GM12878 (cell line): ENCODE results near the gene FAM114A1. TPM values are rescaled to one million over a fixed set of nuclear protein-coding genes. Genes with fewer than 3 reads are reported as not detected.

Experiments
- ASH2L ChIP-seq: fragments of 300-600, 200-600 bp; sonication (generic); IDR thresholded peaks from 2 replicates; pipeline ENCODE4 v1.6.1; 2017; ENCODE audit warnings: low read depth, mild to moderate bottlenecking, borderline replicate concordance
- ATF7 ChIP-seq: fragments of 450-650 bp; IDR thresholded peaks from 2 replicates; pipeline ENCODE4 v1.6.1; 2016; ENCODE audit warnings: low read depth, mild to moderate bottlenecking
- BCL3 ChIP-seq: IDR thresholded peaks from 2 replicates; pipeline ENCODE4 v1.6.1; 2011; ENCODE audit warnings: borderline replicate concordance, low read depth, mild to moderate bottlenecking, moderate library complexity, low read length; ENCODE audit not compliant: insufficient read depth, poor library complexity, severe bottlenecking
- CHD1 ChIP-seq: IDR thresholded peaks from 2 replicates; pipeline ENCODE4 v1.6.1; 2012; ENCODE audit warnings: low read depth, low read length, improper control_type of control experiment
- MAX ChIP-seq: IDR thresholded peaks from 2 replicates; pipeline ENCODE4 v1.6.1; 2012; ENCODE audit warnings: low read depth, low read length, improper control_type of control experiment
- MYC ChIP-seq: IDR thresholded peaks from 2 replicates; pipeline ENCODE4 v1.6.1; 2011; ENCODE audit warnings: mild to moderate bottlenecking, low read length, moderate library complexity, inconsistent platforms; ENCODE audit not compliant: insufficient read depth, insufficient replicate concordance, insufficient read length, severe bottlenecking
- PML ChIP-seq: IDR thresholded peaks from 2 replicates; pipeline ENCODE4 v1.6.1; 2012; ENCODE audit warnings: low read length, inconsistent platforms
- RELB ChIP-seq: fragments of 450-650 bp; IDR thresholded peaks from 2 replicates; pipeline ENCODE4 v1.6.1; 2017; ENCODE audit warnings: low read depth, mild to moderate bottlenecking, moderate library complexity
- SP1 ChIP-seq: IDR thresholded peaks from one replicate; pipeline ENCODE4 v1.6.1; 2011; ENCODE audit warnings: low read depth, low read length
- SRF ChIP-seq, 2 experiments: IDR thresholded peaks; 2 replicates each; pipeline ENCODE4 v1.6.1; 2011; ENCODE audit warnings: low read depth in 2 of 2, low read length in 2 of 2, mild to moderate bottlenecking in 1 of 2, moderate library complexity in 1 of 2
- USF2 ChIP-seq: IDR thresholded peaks from 2 replicates; pipeline ENCODE4 v1.6.1; 2011; ENCODE audit warnings: low read depth, low read length, improper control_type of control experiment, borderline replicate concordance
- ZBTB11 ChIP-seq: fragments of 450-650 bp; formaldehyde crosslinking; IDR thresholded peaks from 2 replicates; pipeline ENCODE4 v1.5.0; 2022; ENCODE audit warnings: mild to moderate bottlenecking, missing genetic modification characterization
- ZBTB40 ChIP-seq: fragments of 450-650 bp; IDR thresholded peaks from 2 replicates; pipeline ENCODE4 v1.6.1; 2016; ENCODE audit warnings: mild to moderate bottlenecking, moderate library complexity, borderline replicate concordance
- ZNF274 ChIP-seq: IDR thresholded peaks from one replicate; pipeline ENCODE4 v1.8.0; 2011; ENCODE audit not compliant: insufficient read length, insufficient read depth
- ZZZ3 ChIP-seq: IDR thresholded peaks from 2 replicates; pipeline ENCODE4 v1.6.1; 2011; ENCODE audit warnings: low read depth; ENCODE audit not compliant: control insufficient read depth, insufficient read length
- polyA plus RNA-seq, 11 experiments: library from polyadenylated mRNA; depleted of rRNA in 4 of 11; unstranded in 6 of 11; stranded (reverse) in 5 of 11; fragments of >200 nt; fragmentation: Nextera tagmentation in 4 of 11; fragmentation: Illumina TruSeq in 1 of 11; extraction: Ambion mirVana in 4 of 11; extraction: Trizol in 1 of 11; gene quantifications; 1 replicate in 1 of 11; 2 replicates in 10 of 11; pipeline versions ENCODE4 v1.2.1 to v1.2.3, GENCODE V29; 2011 to 2016; ENCODE audit warnings: inconsistent platforms in 2 of 11, missing spikeins in 2 of 11, low read depth in 1 of 11
- total RNA-seq, 4 experiments: library from RNA; depleted of rRNA in 3 of 4; stranded (reverse); fragments of >200 nt in 3 of 4; fragmentation: Illumina TruSeq in 1 of 4; extraction: Trizol in 1 of 4; gene quantifications; 2 replicates each; pipeline versions ENCODE4 v1.2.1 to v1.2.3, GENCODE V29; 2013 to 2021

The FAM114A1 gene
- total and polyA plus RNA-seq, 10 of the 15 experiments (the other 5 are each of a cell fraction or from before 2014, with no cell fraction given), result 1.3 to 6.2 (median 3.9) TPM

GRCh38 chr4:38856524-38857337, 10.9 kb upstream of the FAM114A1 start, which contains the start of gene TLR6 (continued):
- TF ChIP-seq ZBTB11 (CRISPR knock-in tag) (no peak), ASH2L (no peak), PML (no peak), CHD1 (no peak), RELB (peak; percentile 23; the same call in 1 of the 2 replicates), ZNF274 (no peak), ATF7 (no peak; the same call in none of the 2 replicates), USF2 (no peak), MAX (no peak), ZBTB40 (no peak), SP1 (no peak), SRF (IDR thresholded peaks at IDR 0.05; ENCODE audit: low read depth in 2 of 2, low read length in 2 of 2) (no peak), BCL3 (no peak), ZZZ3 (no peak), MYC (no peak)
